GM18502 (cell line): ENCODE data around the gene SLF1.

Experiments
- ATAC-seq: cut with Tn5 transposase; IDR thresholded peaks from one replicate; pipeline ENCODE4 v1.9.1; 2021; ENCODE audit warnings: mild to moderate bottlenecking; ENCODE audit not compliant: unreplicated experiment, poor library complexity

Gene SLF1

DNA sequence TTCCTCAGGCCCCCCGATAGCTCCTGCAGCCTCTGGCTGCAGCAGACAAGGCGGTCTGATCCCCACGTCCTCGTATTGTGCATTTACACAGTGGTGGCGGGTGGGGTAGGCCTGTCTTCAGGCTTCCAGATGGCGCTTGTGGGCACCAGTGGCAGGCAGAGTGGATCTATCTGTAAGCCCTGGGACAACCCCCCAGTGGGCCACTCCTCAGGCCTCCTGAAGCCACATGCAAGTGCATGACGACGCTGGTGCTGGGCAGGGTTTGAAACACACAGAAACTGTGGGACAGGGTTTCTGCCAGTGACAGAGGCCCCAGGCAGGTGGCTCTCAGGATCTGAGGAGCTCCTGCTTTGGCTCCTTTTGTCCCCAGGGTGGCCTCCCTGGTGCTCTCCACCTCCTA is 42.0 kb downstream of the SLF1 start:
- no peak for ATAC-seq

DNA sequence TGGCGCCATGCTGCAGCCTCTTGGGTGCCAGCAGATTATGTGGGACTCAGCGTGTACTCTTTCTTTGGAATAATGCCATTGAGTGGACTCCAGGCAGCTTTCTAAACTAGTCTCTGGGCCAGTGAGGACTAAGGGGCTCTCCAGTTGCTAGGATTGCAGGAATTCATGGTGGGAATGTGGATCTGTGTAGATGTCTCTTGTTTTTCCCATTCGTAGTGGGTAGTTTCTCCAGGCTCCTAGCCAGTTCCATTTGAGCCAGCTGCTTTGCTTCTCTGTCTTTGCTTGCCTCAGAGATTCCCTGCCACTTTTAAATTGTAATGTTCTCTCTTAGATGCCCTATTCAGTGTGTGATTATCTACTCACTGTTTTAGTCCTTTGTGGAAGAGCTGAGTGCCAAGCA is 42.6 kb downstream of the SLF1 start:
- no peak for ATAC-seq

DNA sequence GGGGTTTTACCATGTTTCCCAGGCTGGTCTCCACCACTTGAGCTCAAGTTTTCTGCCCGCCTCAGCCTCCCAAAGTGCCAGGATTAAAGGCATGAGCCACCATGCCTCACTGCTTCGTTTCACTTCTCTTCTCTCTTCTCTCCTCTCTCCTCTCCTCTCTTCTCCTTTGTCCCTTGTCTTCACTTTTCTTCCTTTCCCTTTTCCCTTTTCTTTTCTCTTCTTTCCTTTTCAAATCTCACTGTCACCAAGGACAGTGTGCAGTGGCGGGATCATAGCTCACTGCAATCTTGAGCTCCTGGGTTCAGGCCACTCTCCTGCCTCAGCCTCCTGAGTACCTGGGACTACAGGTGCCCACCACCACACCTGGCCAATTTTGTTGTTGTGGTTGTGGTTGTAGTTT is 49.5 kb downstream of the SLF1 start:
- no peak for ATAC-seq

DNA sequence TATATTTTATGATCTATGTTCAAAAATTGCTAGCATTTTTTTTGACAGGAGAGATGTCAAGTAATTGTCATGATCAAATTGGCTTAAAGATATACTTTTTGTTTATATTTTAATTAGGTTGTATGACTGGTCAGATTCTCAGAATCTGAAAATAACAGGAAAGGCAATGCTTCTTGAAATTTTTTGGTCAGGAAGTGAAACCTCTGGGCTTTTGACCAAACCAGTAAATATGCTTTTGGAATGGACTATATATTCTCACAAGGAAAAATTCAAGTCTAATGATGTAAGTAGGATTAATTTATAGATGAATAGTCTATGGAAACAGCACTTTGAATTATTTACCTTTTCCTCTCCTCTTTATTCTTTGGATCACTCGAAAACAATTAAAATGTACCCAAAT is 52.3 kb downstream of the SLF1 start:
- ATAC-seq, result no peak

DNA sequence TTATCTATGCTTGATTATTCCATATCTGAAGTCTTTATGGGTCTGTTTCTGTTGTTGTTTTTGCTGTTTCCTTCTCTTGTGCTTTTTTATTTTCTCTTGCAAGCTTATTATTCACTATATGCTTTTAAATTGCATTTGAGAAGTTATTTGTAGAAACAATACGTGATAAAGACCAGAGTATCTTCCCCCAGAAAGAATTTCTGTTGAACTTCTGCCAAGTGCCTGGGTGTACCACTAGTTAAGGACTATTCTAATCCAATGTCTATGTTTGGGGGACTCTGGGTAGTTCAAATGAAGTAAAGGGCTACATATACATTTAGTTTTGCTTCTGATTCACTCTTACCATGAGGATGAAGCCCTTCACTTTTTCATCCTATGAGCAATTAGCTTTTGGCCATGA is 54.3 kb downstream of the SLF1 start:
- no peak for ATAC-seq

DNA sequence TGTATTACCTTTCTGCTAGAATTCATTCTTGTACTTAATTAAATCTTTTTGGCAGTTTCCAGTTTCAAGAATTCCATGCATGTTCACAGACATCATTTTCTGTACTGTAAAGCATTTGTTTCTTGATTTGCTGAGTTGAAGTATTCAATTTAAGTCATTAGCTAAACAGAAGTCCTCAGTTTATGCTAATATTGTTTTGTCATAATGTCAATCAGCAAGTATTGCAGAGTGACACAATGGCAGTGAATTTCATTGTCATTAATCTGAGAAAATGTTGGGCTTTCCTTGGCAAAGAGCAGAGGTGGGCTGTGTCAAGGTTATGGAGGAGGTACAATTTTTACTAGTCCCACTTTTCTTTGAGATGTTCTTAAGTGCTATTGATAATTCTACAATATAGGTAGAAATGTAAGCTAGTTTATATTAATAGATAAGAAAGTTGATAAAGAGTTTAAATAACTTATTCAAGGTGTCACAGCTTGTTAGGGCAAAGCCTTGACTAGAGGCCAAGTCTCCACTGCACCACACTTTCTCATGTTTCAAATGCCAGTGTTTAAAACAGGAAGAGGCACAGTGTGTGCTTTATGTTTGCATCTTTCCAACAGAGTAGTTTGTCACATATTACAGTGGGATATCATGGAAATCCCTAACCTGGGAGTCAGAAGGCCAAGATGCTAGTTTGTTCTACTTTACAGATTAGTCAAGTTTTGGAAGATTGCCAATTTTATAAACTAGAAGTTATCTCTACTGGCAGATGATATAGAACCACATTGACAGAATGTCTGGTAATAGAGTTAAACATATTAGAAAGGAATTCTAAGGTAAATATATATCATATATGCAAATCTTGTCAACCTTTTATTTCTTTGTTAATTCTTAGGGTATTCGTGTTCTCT is 56.3 kb downstream of the SLF1 start:
- ATAC-seq, result no peak

DNA sequence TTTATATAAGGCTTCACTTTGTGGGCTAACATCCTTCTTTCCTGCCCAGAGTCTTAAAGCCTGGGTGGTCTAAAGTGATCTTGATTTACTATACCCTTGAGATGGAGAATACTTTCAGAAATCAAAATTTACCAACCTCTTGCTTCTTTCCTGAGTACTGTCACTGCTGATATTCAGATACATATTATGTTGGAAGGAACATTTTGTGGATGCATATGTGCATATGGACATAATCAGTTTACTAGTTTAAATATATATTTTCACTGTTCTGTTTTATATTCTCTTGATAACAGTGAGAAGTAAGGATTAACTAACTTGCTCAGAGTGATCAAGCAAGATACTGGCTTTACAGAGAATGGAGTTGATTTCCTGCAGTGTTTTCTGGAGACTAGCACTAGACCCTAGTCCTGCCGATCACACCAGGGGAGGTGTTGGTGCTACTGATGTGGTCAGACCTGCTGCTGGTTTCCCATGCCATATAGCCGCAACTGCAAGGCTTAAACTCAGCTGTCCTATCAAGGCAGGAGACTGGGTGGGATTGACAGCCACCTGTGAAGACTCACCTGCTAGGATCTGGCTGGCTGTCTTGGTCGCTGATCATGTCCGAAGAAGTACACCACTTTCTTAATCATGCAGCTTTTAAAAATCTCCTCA is 57.6 kb downstream of the SLF1 start:
- no peak for ATAC-seq

DNA sequence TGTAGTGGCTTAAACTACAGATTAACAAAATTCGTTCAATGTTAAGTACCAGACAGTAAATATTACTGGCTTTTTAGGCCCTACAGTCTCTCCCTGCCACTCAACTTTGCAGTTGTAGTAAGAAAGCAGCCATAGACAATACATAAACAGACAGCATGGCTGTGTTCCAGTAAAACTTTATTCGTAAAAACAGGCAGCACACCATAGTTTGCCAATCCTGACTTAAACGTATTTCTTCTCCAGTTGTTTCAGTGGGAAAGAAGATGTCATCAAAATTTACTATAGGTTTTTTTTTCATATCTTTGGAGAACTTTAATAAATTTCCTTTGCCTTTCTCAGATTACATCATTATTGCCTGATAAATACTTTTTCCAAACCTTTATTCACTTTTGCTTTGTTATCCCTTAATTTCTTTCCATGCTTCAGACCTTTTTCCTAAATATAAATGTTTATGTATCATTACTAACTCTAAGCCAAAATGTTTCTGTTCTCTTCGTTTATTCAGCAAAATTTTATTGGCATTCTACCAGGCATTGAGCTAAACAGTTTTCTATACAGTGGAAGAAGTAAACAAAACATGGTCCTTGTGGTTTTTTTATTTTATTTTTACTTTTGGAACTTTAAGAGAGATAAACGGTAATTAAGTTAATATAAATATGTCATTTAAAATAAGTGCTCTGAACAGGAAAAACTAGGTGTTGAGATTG is 64.5 kb downstream of the SLF1 start:
- no peak for ATAC-seq

DNA sequence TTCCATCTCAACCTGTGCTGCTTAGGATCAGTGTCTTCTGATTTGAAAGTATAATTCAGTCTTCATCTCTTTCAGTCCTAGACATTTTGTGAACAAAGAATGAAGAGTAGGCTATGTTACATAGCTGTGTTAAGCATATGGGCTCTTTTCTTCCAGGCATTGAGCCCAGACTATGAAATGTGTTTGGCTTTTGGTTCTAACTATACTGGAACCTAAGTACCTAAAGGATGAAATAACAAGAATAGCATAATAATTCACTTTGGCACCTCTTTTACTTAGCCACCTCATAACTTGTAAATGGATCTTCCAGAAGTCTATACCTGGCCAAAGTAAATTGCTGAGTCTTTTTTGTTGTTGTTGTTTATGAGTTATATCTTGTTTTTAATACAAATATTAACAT is 71.4 kb downstream of the SLF1 start:
- no peak for ATAC-seq

DNA sequence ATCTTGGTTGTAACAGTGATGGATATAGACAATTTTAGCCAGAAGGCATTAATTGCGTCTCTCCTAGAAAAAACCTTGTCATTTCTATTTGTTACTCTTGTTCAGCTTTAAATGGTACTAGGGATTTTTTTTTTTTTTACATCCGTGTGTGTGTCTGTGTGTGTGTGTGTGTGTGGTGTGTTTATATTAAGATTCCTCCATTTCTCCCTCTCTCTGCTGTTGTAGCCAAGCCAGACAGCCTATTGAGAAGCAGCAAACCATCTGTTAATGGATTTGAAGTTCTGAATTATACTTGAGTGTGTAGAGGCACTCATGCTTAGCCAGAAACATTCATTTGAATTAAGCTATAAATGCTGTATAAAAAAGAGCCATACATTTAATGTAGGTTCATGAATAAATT is 72.3 kb downstream of the SLF1 start:
- ATAC-seq, result no peak

DNA sequence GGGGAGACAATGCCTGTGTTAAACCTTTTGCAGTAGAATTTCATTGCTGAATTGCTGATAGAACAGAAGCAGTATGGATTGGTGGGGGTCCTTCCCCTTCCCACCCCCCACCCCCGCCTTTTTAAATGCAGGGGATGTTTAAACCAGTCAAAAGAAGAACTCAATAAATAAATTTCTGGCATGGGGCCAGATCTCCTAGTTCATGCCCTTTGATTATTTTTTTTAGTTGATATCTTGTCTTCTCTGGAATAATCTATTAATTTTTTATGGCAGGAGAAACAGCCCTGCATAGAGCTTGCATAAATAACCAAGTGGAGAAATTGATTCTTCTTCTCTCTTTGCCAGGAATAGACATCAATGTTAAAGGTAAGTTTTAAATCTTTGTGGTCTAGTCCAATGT is 72.8 kb downstream of the SLF1 start:
- ATAC-seq, result no peak

DNA sequence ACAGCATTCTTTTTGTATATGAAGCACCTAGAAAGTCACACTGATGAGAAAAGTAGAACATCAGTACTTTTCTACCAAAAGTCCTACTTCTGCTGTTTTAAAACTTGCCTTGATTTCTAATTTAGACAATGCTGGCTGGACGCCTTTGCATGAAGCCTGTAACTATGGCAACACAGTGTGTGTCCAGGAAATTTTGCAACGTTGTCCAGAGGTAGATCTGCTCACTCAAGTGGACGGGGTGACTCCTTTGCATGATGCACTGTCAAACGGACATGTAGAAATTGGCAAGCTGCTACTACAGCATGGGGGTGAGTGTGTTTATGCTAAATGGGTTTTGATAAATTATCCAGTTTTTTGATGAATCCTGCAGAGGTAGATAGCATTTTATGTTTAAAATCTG is 73.5 kb downstream of the SLF1 start:
- ATAC-seq, result no peak

DNA sequence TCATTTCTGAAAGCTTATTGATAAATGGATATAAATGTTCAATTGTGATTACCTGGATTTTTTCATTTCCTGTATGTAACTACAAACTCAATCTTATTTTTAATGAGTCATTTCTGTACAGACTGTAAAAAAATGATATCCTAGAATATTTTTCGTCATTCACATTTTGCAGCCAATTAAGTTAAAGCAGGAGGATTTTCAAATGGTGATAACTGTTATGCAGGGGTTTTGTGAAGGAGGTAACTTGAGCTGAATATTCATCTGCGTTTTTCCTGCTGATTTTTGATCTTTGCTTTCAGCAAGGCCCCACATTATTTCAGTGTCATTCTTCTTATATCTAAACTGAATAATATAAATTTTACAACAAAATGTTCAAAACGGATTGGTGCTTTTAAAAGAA is 74.1 kb downstream of the SLF1 start:
- ATAC-seq, result no peak

DNA sequence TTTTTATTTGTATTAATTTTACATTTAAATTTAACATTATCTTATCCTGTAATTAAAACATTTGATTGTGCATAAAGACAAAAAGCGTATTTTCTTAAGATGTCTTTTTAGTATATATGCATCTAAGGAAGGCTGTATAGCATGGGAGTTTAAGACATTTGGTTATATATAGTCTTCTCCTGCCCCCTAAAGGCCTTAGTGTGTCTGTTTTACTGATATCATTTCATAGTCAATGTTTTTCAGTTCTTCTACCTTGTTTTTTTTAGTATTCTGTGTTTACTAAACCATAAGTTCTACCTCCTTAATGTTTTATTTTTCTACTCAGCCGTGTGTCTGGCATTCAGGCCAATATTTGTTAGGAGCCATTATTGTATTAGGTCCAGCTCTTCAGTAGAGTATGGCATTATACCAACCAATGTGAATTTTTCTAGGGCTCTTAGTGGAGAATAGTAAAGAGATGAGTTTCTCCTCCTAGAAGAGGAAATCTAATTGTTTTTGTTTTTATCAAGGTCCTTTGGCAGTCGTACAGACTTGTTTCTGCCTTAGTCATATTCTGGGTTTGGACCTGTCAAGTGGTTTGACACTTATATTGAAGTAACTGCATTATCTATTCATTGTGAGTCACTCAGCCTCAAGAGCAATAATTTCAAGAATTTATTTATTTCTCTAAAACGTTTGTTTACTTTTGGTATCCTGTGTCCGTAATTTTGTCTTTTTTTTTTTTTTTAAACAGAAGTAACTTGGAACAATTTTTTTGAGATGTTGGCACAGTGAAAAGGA is 74.8 kb downstream of the SLF1 start:
- peak; percentile 82 for ATAC-seq

DNA sequence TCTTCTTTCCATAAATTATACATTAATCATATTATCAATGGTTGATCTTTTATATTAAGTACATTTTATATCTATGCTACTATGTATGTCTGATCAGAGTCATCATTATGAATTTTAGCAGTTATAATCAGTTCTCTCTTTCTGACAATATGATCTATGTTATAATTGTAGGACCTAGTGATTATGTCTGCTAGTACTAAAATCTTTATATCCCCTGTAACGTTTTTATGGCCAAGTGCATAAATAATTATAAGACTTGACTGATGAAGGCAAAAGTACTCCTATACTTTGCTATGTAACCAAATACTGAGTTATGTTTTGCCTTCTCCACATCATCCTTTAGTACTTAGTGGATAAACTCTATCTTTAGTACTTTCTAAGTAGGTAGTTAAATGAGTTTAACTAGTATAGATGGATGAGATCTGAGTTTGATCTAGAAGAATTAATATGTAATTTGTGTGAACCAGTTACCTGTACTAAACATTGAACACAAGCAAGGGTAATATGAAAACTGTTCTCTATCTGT is 75.4 kb downstream of the SLF1 start:
- ATAC-seq, result no peak

DNA sequence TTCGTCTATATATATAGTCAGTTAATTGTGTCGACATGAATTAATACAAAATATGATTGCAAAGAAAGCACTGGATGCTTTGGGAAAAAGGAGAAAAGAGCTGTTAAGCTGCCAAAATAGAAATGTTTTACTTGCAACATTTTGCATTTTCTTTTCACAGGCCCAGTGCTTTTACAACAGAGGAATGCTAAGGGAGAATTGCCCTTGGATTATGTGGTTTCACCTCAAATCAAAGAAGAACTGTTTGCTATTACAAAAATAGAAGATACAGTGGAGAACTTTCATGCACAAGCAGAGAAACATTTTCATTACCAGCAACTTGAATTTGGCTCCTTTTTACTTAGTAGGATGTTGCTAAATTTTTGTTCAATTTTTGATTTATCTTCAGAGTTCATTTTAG is 76.2 kb downstream of the SLF1 start:
- no peak for ATAC-seq

DNA sequence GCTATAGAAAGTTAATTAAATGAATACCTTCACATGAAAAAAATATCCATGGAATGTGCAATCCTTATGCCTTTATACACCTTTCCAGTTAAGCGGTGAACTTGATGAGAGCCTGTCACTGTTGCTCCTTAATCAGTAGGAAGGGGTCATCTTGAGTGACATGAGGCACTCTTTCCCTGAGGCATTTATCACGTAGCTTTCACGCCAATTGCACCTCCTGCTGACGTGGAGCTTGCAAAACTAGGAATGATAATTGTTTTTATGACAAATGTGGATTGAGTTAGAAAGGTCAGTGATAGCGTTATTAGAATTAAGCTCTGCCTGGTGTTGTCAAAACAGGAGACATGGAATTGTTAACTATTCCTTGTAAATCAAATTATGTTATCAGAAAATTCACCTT is 79.7 kb downstream of the SLF1 start:
- no peak for ATAC-seq

DNA sequence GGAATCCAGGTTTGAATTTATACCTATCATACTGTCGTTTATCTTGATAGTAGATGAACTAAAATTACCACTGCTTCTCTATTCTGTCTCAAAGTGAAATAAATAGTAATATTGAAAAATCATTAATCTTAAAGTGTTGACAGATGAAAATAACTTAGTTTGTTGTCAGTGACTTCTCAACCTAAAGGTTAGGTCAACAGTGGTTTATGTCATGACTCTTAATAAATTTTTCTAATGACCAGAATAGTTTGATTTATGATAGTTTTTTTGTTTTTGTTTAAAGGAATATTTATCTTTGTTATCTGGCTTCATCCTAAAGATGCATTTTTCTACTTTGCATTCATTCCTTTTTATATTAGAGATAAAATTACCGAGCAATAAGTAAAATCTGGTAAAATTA is 81.1 kb downstream of the SLF1 start:
- ATAC-seq, result no peak

DNA sequence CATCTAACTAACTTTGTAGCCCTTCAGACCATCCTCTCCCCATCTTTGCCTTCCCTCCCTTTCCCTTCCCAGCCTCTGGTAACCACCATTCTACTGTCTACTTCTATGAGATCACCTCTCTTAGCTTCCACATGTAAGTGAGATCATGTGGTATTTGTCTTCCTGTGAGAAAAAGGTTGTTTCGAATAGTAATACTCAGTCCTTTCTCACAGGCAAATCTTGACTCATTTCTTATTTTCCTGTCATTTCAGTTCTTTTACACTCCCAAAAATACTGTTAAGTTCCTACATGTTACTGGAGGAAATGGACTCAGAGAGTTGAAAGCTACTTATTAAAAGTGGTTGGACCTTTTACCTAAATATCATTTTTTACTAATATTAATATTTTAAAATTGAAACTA is 82.1 kb downstream of the SLF1 start:
- ATAC-seq, result peak; percentile 88

DNA sequence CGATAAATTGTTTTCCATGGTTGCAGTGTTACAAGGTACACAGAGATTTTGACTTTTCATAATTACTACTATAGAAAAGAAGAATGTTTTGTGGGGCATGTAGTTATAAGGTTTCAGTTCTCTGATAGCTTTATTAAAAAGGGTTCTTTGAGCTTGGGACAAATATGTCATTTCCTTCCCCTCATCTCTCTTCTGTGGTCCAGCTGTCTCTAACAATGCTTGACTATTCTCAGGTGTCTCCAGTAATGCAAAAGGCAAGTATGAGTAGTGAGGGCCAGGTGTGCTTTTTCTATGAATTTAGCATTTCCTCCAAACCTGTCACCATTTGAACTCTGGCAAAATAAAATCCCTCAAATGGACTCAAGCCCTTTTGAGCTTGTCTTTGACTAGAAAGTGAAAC is 84.3 kb downstream of the SLF1 start:
- ATAC-seq, result peak; percentile 78
